ENCODE measurements around the gene ATG9A. TPM values are rescaled to one million over a fixed set of nuclear protein-coding genes. Genes with fewer than 3 reads are reported as not detected.

The ATG9A gene
- total and polyA plus RNA-seq, 9 of the 15 experiments (the other 6 are each of a cell fraction or from before 2014, with no cell fraction given): 0.25 to 65.6 (median 23.4) TPM

DNA sequence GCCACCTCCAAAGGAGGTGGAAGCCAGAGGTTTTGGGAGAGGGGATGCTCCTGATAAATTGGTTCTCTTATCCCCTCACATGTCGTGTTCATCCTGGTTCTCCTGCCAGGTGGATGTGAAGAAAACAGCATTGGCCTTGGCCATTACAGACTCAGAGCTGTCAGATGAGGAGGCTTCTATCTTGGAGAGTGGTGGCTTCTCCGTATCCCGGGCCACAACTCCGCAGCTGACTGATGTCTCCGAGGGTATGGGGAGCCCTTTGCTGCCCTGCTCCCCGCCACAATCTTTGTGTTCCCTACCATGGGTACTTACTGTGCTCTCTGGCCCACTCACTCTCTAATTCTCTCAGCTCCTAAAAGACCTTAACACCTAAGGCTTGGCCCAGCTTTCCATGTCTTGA, 47.9 kb downstream of the ATG9A start (continued):
- TF ChIP-seq, protein P1, sequence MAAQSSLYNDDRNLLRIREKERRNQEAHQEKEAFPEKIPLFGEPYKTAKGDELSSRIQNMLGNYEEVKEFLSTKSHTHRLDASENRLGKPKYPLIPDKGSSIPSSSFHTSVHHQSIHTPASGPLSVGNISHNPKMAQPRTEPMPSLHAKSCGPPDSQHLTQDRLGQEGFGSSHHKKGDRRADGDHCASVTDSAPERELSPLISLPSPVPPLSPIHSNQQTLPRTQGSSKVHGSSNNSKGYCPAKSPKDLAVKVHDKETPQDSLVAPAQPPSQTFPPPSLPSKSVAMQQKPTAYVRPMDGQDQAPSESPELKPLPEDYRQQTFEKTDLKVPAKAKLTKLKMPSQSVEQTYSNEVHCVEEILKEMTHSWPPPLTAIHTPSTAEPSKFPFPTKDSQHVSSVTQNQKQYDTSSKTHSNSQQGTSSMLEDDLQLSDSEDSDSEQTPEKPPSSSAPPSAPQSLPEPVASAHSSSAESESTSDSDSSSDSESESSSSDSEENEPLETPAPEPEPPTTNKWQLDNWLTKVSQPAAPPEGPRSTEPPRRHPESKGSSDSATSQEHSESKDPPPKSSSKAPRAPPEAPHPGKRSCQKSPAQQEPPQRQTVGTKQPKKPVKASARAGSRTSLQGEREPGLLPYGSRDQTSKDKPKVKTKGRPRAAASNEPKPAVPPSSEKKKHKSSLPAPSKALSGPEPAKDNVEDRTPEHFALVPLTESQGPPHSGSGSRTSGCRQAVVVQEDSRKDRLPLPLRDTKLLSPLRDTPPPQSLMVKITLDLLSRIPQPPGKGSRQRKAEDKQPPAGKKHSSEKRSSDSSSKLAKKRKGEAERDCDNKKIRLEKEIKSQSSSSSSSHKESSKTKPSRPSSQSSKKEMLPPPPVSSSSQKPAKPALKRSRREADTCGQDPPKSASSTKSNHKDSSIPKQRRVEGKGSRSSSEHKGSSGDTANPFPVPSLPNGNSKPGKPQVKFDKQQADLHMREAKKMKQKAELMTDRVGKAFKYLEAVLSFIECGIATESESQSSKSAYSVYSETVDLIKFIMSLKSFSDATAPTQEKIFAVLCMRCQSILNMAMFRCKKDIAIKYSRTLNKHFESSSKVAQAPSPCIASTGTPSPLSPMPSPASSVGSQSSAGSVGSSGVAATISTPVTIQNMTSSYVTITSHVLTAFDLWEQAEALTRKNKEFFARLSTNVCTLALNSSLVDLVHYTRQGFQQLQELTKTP (IDR thresholded peaks at IDR 0.05; ENCODE audit: low read depth in 1 of 2, partially characterized antibody in 2 of 2): no peak
- TF ChIP-seq BCL6 (CRISPR knock-in tag; IDR thresholded peaks at IDR 0.05) (no peak), ELF1 (tag; IDR thresholded peaks at IDR 0.05) (no peak), COPS2 (conservative IDR thresholded peaks at IDR 0.05) (no peak), HIVEP1 (CRISPR knock-in tag; IDR thresholded peaks at IDR 0.05) (no peak), ZC3H11A (IDR thresholded peaks at IDR 0.05; ENCODE audit: low read depth, low read length) (no peak), KDM1A (IDR thresholded peaks at IDR 0.05) (no peak), HDAC2 (IDR thresholded peaks at IDR 0.05) (no peak), ZNF408 (CRISPR knock-in tag; IDR thresholded peaks at IDR 0.05; ENCODE audit: low read depth) (no peak), ZNF785 (CRISPR knock-in tag; IDR thresholded peaks at IDR 0.05) (no peak), ID3 (CRISPR knock-in tag; IDR thresholded peaks at IDR 0.05) (no peak), ID3 (tag; IDR thresholded peaks at IDR 0.05) (no peak), ZNF354B (CRISPR knock-in tag; IDR thresholded peaks at IDR 0.05) (no peak)
- TF ChIP-seq, protein P2, sequence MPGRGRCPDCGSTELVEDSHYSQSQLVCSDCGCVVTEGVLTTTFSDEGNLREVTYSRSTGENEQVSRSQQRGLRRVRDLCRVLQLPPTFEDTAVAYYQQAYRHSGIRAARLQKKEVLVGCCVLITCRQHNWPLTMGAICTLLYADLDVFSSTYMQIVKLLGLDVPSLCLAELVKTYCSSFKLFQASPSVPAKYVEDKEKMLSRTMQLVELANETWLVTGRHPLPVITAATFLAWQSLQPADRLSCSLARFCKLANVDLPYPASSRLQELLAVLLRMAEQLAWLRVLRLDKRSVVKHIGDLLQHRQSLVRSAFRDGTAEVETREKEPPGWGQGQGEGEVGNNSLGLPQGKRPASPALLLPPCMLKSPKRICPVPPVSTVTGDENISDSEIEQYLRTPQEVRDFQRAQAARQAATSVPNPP (IDR thresholded peaks at IDR 0.05; ENCODE audit: borderline replicate concordance, insufficient read depth, insufficient read length): no peak
